ENCODE results near the gene DAP. TPM values are rescaled to one million over a fixed set of nuclear protein-coding genes. Genes with fewer than 3 reads are reported as not detected.
A peak's percentile ranks its signal among the peaks of the same experiment; 100 is the strongest.
"Not testable (repeated sequence)": the region's sequence is repeated elsewhere in the genome, so short reads cannot be mapped to it uniquely, and the experiment has no call there.

DAP gene
- total RNA-seq, 1 experiment from 2014 or later: 77.6 TPM

GRCh38 chr5:10789021-10789420, 28.0 kb upstream of the DAP start:
- H3K27me3 Mint-ChIP-seq (ENCODE audit: insufficient read depth, unreplicated experiment): peaks cover 3% of the 10 kb centered on the region
- ChIA-PET CTCF (no interaction called here), POLR2A (no interaction called here)
- peaks cover 6% of the 10 kb centered on the region; the same call in 1 of the 2 replicates for H3K9me3 ChIP-seq
- H3K9me3 Mint-ChIP-seq (ENCODE audit: unreplicated experiment): no peaks in the 10 kb centered on the region
- no peaks in the 10 kb centered on the region for H3K36me3 ChIP-seq (ENCODE audit: control insufficient read depth, insufficient read depth, low read length)
- no peak for TF ChIP-seq CTCF (IDR thresholded peaks at IDR 0.05; ENCODE audit: insufficient read depth in 1 of 2, low read depth in 1 of 2, low read length in 1 of 2, severe bottlenecking in 1 of 2, unreplicated experiment in 1 of 2)
- no peak overlapping the region for H3K27ac Mint-ChIP-seq (ENCODE audit: unreplicated experiment)
- no TSS peak for BruUV-seq (replicated peaks)
- H3K4me3 Mint-ChIP-seq (ENCODE audit: unreplicated experiment): no peak overlapping the region
- no peak overlapping the region for H3K4me3 ChIP-seq (ENCODE audit: low read depth, low read length)
- no peaks in the 10 kb centered on the region for H3K36me3 Mint-ChIP-seq (ENCODE audit: insufficient read depth, unreplicated experiment)
- H3K27me3 ChIP-seq (replicated peaks; ENCODE audit: control insufficient read depth, insufficient read depth, low read length): no peaks in the 10 kb centered on the region
- no peaks in the 10 kb centered on the region for H3K4me1 ChIP-seq
- intact Hi-C loops (cut with micrococcal nuclease; ENCODE audit: unreplicated experiment): no loop called here
- no peaks in the 10 kb centered on the region for H3K4me1 Mint-ChIP-seq (ENCODE audit: low read depth, unreplicated experiment)
- no peak for DNase-seq

GRCh38 chr5:10788358-10788757, 27.3 kb upstream of the DAP start:
- H3K4me1 Mint-ChIP-seq (ENCODE audit: low read depth, unreplicated experiment): no peaks in the 10 kb centered on the region
- no peaks in the 10 kb centered on the region for H3K36me3 Mint-ChIP-seq (ENCODE audit: insufficient read depth, unreplicated experiment)
- peaks cover 3% of the 10 kb centered on the region for H3K27me3 Mint-ChIP-seq (ENCODE audit: insufficient read depth, unreplicated experiment)
- H3K4me1 ChIP-seq: no peaks in the 10 kb centered on the region
- no peaks in the 10 kb centered on the region for H3K9me3 Mint-ChIP-seq (ENCODE audit: unreplicated experiment)
- H3K27ac Mint-ChIP-seq (ENCODE audit: unreplicated experiment): no peak overlapping the region
- no peak for TF ChIP-seq CTCF (IDR thresholded peaks at IDR 0.05; ENCODE audit: insufficient read depth in 1 of 2, low read depth in 1 of 2, low read length in 1 of 2, severe bottlenecking in 1 of 2, unreplicated experiment in 1 of 2)
- no TSS peak for BruUV-seq (replicated peaks)
- H3K27me3 ChIP-seq (replicated peaks; ENCODE audit: control insufficient read depth, insufficient read depth, low read length): no peaks in the 10 kb centered on the region
- ChIA-PET CTCF (interaction anchor here (0.6 kb wide), 1 partner anchor 82 kb away, joined by 6 read pairs; no protein-coding TSS in a partner anchor), POLR2A (no interaction called here)
- intact Hi-C loops (cut with micrococcal nuclease; ENCODE audit: unreplicated experiment): no loop called here
- peaks cover 6% of the 10 kb centered on the region; the same call in 1 of the 2 replicates for H3K9me3 ChIP-seq
- H3K4me3 ChIP-seq (ENCODE audit: low read depth, low read length): no peak overlapping the region
- no peak for DNase-seq
- H3K4me3 Mint-ChIP-seq (ENCODE audit: unreplicated experiment): no peak overlapping the region
- no peaks in the 10 kb centered on the region for H3K36me3 ChIP-seq (ENCODE audit: control insufficient read depth, insufficient read depth, low read length)

- peaks cover 8% of the 10 kb centered on the region for H3K27me3 Mint-ChIP-seq (ENCODE audit: insufficient read depth, unreplicated experiment)
- Histone ChIP-seq H3K4me1 (no peaks in the 10 kb centered on the region), H3K4me3 (ENCODE audit: low read depth, low read length) (no peak overlapping the region), H3K9me3 (peaks cover 6% of the 10 kb centered on the region; the same call in 1 of the 2 replicates), H3K27me3 (replicated peaks; ENCODE audit: control insufficient read depth, insufficient read depth, low read length) (no peaks in the 10 kb centered on the region), H3K36me3 (ENCODE audit: control insufficient read depth, insufficient read depth, low read length) (no peaks in the 10 kb centered on the region)
- no peaks in the 10 kb centered on the region for H3K9me3 Mint-ChIP-seq (ENCODE audit: unreplicated experiment)
- intact Hi-C loops (cut with micrococcal nuclease; ENCODE audit: unreplicated experiment): no loop called here
- H3K36me3 Mint-ChIP-seq (ENCODE audit: insufficient read depth, unreplicated experiment): no peaks in the 10 kb centered on the region
- no peak overlapping the region for H3K27ac Mint-ChIP-seq (ENCODE audit: unreplicated experiment)
- DNase-seq: no peak
- no peaks in the 10 kb centered on the region for H3K4me1 Mint-ChIP-seq (ENCODE audit: low read depth, unreplicated experiment)
- H3K4me3 Mint-ChIP-seq (ENCODE audit: unreplicated experiment): no peak overlapping the region
- ChIA-PET POLR2A (no interaction called here), CTCF (no interaction called here)
- no TSS peak for BruUV-seq (replicated peaks)
- no peak for TF ChIP-seq CTCF (IDR thresholded peaks at IDR 0.05; ENCODE audit: insufficient read depth in 1 of 2, low read depth in 1 of 2, low read length in 1 of 2, severe bottlenecking in 1 of 2, unreplicated experiment in 1 of 2)
Observed at GRCh38 chr5:10786835-10787234, 25.8 kb upstream of the DAP start.

- H3K27me3 ChIP-seq (replicated peaks; ENCODE audit: control insufficient read depth, insufficient read depth, low read length); intact Hi-C loops (cut with micrococcal nuclease; ENCODE audit: unreplicated experiment); H3K27ac Mint-ChIP-seq (ENCODE audit: unreplicated experiment); H3K36me3 ChIP-seq (ENCODE audit: control insufficient read depth, insufficient read depth, low read length); POLR2A ChIA-PET; H3K4me1 ChIP-seq; H3K4me3 ChIP-seq (ENCODE audit: low read depth, low read length); BruUV-seq (replicated peaks); H3K4me3 Mint-ChIP-seq (ENCODE audit: unreplicated experiment); H3K36me3 Mint-ChIP-seq (ENCODE audit: insufficient read depth, unreplicated experiment); CTCF ChIA-PET; H3K27me3 Mint-ChIP-seq (ENCODE audit: insufficient read depth, unreplicated experiment); H3K9me3 ChIP-seq; H3K9me3 Mint-ChIP-seq (ENCODE audit: unreplicated experiment); H3K4me1 Mint-ChIP-seq (ENCODE audit: low read depth, unreplicated experiment): not testable (repeated sequence)
- peak in 1 of 2 experiments; percentile 7 for DNase-seq
Observed at GRCh38 chr5:10780208-10780607, 19.2 kb upstream of the DAP start.

All from Caco-2 (cell line).